ENCODE results near the gene KANSL2. TPM values are rescaled to one million over a fixed set of nuclear protein-coding genes. Genes with fewer than 3 reads are reported as not detected.

Gene KANSL2
- total RNA-seq, 4 donors from 2014 or later: 45.9 to 106 (median 60.6) TPM

DNA sequence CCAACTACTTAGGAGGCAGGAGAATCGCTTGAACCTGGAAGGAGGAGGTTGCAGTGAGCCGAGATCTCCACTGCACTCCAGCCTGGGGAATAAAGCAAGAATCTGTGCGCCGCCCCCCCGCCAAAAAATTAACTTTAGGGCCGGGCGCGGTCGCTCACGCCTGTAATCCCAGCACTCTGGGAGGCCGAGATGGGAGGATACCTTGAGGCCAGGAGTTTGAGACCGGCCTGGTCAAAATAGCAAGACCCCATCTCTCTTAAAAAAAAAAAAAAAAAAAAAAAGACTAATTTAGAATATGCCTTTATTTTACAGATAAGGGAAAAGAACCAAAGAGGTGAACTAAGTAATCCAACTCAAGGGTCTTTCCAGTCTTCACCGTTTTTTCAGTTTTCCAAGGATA lies 1.2 kb downstream of the KANSL2 start:
- TF ChIP-seq, protein P1, sequence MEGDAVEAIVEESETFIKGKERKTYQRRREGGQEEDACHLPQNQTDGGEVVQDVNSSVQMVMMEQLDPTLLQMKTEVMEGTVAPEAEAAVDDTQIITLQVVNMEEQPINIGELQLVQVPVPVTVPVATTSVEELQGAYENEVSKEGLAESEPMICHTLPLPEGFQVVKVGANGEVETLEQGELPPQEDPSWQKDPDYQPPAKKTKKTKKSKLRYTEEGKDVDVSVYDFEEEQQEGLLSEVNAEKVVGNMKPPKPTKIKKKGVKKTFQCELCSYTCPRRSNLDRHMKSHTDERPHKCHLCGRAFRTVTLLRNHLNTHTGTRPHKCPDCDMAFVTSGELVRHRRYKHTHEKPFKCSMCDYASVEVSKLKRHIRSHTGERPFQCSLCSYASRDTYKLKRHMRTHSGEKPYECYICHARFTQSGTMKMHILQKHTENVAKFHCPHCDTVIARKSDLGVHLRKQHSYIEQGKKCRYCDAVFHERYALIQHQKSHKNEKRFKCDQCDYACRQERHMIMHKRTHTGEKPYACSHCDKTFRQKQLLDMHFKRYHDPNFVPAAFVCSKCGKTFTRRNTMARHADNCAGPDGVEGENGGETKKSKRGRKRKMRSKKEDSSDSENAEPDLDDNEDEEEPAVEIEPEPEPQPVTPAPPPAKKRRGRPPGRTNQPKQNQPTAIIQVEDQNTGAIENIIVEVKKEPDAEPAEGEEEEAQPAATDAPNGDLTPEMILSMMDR (IDR thresholded peaks at IDR 0.05): no peak
- no peak for TF ChIP-seq POLR2A (IDR thresholded peaks at IDR 0.05)
- intact Hi-C loops (cut with DNase I; ENCODE audit: low total_unique reads): no loop called here
- DNase-seq (ENCODE audit: low spot score in 2 of 2): no peak
- WGBS, 2 donors: 72 to 75% methylated on average over 13 of the region's 13 CpGs
- no peak overlapping the region for H3K4me3 ChIP-seq (ENCODE audit: low read depth, poor library complexity, severe bottlenecking)

DNA sequence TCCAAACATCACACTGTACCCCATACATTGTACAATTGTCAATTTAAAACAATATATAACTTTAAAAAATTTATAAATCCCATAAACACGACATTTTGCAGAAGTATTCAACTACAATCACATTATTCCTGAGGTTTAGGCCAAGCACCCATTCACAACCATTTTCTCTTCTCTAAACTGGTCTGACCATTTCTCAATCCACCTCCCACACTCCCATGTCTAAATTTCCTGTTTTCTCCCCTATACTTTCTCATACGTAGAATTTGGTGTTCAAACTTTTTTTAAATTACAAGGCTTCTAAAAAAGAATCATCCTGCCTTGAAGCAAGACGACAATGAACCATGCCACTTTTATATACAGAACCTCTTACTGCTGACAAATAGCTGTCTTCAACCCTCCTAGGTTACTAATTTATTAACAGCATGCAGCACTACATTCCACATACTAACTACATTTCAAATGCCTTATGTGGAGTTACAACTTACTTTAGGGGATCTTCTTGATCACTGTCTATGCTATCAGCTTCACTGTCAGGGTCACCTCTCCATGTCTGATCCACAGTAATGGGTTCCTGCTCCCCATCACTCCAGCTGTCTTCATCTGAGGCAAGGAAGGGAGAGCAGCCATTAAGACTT lies 3.4 kb downstream of the KANSL2 start:
- TF ChIP-seq POLR2A (IDR thresholded peaks at IDR 0.05): no peak
- TF ChIP-seq, protein P1 (IDR thresholded peaks at IDR 0.05): no peak
- intact Hi-C loops (cut with DNase I; ENCODE audit: low total_unique reads): no loop called here
- WGBS, 2 donors: 50 to 53% methylated on average over 3 of the region's 3 CpGs
- no peak overlapping the region for H3K4me3 ChIP-seq (ENCODE audit: low read depth, poor library complexity, severe bottlenecking)
- no peak for DNase-seq (ENCODE audit: low spot score in 2 of 2)

DNA sequence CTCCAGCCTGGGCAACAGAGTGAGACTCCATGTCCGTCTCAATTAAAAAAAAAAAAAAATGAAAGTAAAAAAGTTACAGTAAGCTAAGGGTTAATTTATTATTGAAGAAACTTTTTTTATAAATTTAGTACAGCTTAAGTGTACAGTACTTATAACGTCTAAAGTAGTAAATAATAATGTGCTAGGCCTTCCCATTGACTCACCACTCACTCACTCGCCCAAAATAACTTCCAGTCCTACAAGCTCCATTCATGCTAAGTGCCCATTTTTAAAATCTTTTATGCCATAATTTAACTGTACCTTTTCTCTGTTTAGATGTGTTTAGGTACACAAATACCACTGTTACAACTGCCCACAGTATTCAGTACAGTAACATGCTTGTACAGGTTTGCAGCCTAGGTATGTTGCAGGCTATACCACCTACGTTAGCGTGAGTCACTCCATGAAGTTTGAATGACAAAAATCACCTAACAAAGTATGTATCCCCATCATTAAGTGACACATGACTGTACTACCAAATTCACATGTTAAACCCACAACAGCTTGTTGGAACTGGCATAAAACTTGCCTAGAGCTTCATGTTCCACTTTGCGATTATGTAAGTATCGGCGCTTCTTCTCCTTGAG lies 10.7 kb downstream of the KANSL2 start:
- WGBS, 2 donors: 51 to 71% methylated on average over 8 of the region's 8 CpGs
- no peak for DNase-seq (ENCODE audit: low spot score in 2 of 2)
- no peak overlapping the region for H3K4me3 ChIP-seq (ENCODE audit: low read depth, poor library complexity, severe bottlenecking)
- intact Hi-C loops (cut with DNase I; ENCODE audit: low total_unique reads): no loop called here
- no peak for TF ChIP-seq POLR2A (IDR thresholded peaks at IDR 0.05)
- TF ChIP-seq, protein P1 (IDR thresholded peaks at IDR 0.05): no peak

DNA sequence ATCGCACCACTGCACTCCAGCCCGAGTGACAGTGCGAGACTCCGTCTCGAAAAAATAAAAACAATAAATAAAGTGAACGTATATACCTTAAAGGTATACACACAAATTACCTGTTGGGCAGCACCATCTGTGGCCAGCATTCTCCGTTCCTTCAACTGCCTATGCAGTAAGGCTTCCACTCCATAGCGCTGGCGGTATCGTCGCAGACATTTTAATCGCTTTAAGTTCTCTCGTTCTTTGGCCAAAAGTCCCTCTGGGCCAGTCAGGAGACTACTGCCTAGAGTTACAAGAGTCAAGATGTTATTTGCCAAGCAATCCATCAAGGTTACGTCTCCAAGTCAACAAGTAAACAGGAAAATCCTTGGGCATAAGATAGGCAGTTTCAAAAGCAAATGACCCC lies 13.0 kb downstream of the KANSL2 start:
- intact Hi-C loops (cut with DNase I; ENCODE audit: low total_unique reads): no loop called here
- 93 to 96% methylated on average over 14 of the region's 14 CpGs for WGBS, 2 donors
- no peak for DNase-seq (ENCODE audit: low spot score in 2 of 2)
- no peak for TF ChIP-seq POLR2A (IDR thresholded peaks at IDR 0.05)
- TF ChIP-seq, protein P1 (IDR thresholded peaks at IDR 0.05): no peak
- no peak overlapping the region for H3K4me3 ChIP-seq (ENCODE audit: low read depth, poor library complexity, severe bottlenecking)

DNA sequence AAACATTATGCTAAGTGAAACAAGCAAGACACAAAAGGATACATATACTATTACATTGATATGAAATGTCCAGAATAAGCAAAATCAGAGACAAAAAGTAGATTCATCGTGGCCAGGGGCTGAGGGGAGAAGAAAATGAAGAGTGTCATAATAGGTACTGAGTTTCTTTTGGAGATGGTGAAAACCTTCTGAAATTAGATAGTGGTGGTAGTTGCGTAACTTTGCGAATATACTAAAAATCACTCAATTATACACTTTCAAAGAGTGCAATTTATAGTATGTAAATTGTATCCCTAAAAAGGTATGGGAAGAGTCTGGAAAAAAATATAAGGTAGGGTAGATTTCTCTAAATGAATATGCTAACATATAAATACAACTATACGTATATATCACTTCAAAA lies 22.2 kb downstream of the KANSL2 start:
- intact Hi-C loops (cut with DNase I; ENCODE audit: low total_unique reads): no loop called here
- no peak for DNase-seq (ENCODE audit: low spot score in 2 of 2)
- H3K4me3 ChIP-seq (ENCODE audit: low read depth, poor library complexity, severe bottlenecking): no peak overlapping the region
- TF ChIP-seq POLR2A (IDR thresholded peaks at IDR 0.05): no peak
- TF ChIP-seq, protein P1 (IDR thresholded peaks at IDR 0.05): no peak
- WGBS, 2 donors: 91 to 94% methylated on average over 4 of the region's 4 CpGs

Measured in lower leg skin (tissue), 4 donors.